IPS-NIHi7 (cell line): ENCODE results near the gene PIGX.

Experiments used
- DNase-seq: peaks from one replicate; pipeline ENCODE4 v3.0.0; 2012; ENCODE audit warnings: mixed read lengths; ENCODE audit errors: extremely low spot score

PIGX gene

GRCh38 chr3:196757876-196758739 is 45.9 kb downstream of the PIGX start:
- no peak for DNase-seq

GRCh38 chr3:196763179-196763578 is 51.0 kb downstream of the PIGX start:
- DNase-seq: no peak

- no peak for DNase-seq
Measured at GRCh38 chr3:196765454-196765853, 53.3 kb downstream of the PIGX start.

- no peak for DNase-seq
Measured at GRCh38 chr3:196771067-196771466, 58.9 kb downstream of the PIGX start.

GRCh38 chr3:196772102-196772501 is 59.9 kb downstream of the PIGX start:
- no peak for DNase-seq

- no peak for DNase-seq
Measured at GRCh38 chr3:196772897-196773296, 60.7 kb downstream of the PIGX start.

GRCh38 chr3:196774191-196774820 is 62.1 kb downstream of the PIGX start:
- DNase-seq: no peak

GRCh38 chr3:196774848-196775422 is 62.8 kb downstream of the PIGX start:
- DNase-seq: no peak

- no peak for DNase-seq
Measured at GRCh38 chr3:196775938-196776337, 63.8 kb downstream of the PIGX start.

GRCh38 chr3:196777836-196778235 is 65.7 kb downstream of the PIGX start:
- DNase-seq: no peak

GRCh38 chr3:196778755-196779154 is 66.6 kb downstream of the PIGX start:
- DNase-seq: no peak

- no peak for DNase-seq
Measured at GRCh38 chr3:196782511-196782910, 70.3 kb downstream of the PIGX start.
